Measurements from ENCODE around the gene NBAS.
"Not testable (repeated sequence)": the region's sequence is repeated elsewhere in the genome, so short reads cannot be mapped to it uniquely, and the experiment has no call there.

GRCh38 chr2:15321481-15321880 lies 239.7 kb downstream of the NBAS start:
- TF ChIP-seq CTCF (IDR thresholded peaks at IDR 0.05); MAX (IDR thresholded peaks at IDR 0.05; ENCODE audit: low read depth); SMC3 (IDR thresholded peaks at IDR 0.05; ENCODE audit: low read depth, low read length); NFIC (IDR thresholded peaks at IDR 0.05; ENCODE audit: borderline replicate concordance); POLR2AphosphoS5 (IDR thresholded peaks at IDR 0.05; ENCODE audit: low read depth, low read length); GATA2 (CRISPR knock-in tag; IDR thresholded peaks at IDR 0.05); USF1 (IDR thresholded peaks at IDR 0.05; ENCODE audit: borderline replicate concordance, low read depth); RAD21 (IDR thresholded peaks at IDR 0.05; ENCODE audit: low read length); SIN3A (IDR thresholded peaks at IDR 0.05; ENCODE audit: borderline replicate concordance, low read depth, low read length); ZBTB33 (IDR thresholded peaks at IDR 0.05; ENCODE audit: borderline replicate concordance, low read depth): not testable (repeated sequence)

All from SK-N-SH (cell line).